ENCODE measurements around the gene CCDC196.

DNA sequence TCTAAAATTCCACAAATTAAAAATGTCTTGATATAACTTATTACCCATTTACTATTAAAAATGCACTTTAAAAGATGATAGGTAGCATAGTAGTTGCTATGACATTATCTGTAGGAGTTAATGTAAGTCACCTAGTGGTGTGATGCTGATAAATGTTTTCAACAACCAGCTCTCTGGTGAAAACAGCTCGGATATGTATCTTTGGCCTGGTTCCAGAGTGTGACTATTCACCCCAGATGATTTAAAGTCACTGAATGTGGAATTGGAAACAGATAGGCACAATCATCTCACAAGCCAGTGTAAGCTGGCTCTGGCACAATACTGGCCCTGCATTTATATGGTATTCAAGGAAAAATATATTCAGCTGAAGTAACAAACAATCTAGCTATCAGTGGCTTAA, 9.2 kb upstream of the CCDC196 start:
- TF ChIP-seq RAD21 (IDR thresholded peaks at IDR 0.05; ENCODE audit: low read length) = no peak; the same call in 1 of the 2 replicates
- TF ChIP-seq CHD2 (IDR thresholded peaks at IDR 0.05; ENCODE audit: low read length, partially characterized antibody) = peak; percentile 66
- TF ChIP-seq, protein P1, sequence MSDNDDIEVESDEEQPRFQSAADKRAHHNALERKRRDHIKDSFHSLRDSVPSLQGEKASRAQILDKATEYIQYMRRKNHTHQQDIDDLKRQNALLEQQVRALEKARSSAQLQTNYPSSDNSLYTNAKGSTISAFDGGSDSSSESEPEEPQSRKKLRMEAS (IDR thresholded peaks at IDR 0.05; ENCODE audit: low read depth) = no peak
- TF ChIP-seq FOSL2 (IDR thresholded peaks at IDR 0.05; ENCODE audit: borderline replicate concordance, low read depth) = no peak
- no peak for TF ChIP-seq FOXM1 (IDR thresholded peaks at IDR 0.05; ENCODE audit: low read depth)
- TF ChIP-seq, protein P2, sequence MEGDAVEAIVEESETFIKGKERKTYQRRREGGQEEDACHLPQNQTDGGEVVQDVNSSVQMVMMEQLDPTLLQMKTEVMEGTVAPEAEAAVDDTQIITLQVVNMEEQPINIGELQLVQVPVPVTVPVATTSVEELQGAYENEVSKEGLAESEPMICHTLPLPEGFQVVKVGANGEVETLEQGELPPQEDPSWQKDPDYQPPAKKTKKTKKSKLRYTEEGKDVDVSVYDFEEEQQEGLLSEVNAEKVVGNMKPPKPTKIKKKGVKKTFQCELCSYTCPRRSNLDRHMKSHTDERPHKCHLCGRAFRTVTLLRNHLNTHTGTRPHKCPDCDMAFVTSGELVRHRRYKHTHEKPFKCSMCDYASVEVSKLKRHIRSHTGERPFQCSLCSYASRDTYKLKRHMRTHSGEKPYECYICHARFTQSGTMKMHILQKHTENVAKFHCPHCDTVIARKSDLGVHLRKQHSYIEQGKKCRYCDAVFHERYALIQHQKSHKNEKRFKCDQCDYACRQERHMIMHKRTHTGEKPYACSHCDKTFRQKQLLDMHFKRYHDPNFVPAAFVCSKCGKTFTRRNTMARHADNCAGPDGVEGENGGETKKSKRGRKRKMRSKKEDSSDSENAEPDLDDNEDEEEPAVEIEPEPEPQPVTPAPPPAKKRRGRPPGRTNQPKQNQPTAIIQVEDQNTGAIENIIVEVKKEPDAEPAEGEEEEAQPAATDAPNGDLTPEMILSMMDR (IDR thresholded peaks at IDR 0.05) = peak; percentile 27
